GM12878 (cell line): ENCODE data around the gene ZDHHC14.

Source experiments
- BHLHE40 ChIP-seq, 2 experiments: fragments of 450-650 bp in 1 of 2; IDR thresholded peaks; 2 replicates each; pipeline ENCODE4 v1.6.1; 2011 to 2017; ENCODE audit warnings: low read depth in 2 of 2, borderline replicate concordance in 1 of 2, improper control_type of control experiment in 1 of 2, low read length in 1 of 2, mild to moderate bottlenecking in 1 of 2
- POLR2A ChIP-seq: IDR thresholded peaks from 2 replicates; pipeline ENCODE4 v1.6.1; 2011; ENCODE audit warnings: low read depth, mild to moderate bottlenecking, low read length

DNA sequence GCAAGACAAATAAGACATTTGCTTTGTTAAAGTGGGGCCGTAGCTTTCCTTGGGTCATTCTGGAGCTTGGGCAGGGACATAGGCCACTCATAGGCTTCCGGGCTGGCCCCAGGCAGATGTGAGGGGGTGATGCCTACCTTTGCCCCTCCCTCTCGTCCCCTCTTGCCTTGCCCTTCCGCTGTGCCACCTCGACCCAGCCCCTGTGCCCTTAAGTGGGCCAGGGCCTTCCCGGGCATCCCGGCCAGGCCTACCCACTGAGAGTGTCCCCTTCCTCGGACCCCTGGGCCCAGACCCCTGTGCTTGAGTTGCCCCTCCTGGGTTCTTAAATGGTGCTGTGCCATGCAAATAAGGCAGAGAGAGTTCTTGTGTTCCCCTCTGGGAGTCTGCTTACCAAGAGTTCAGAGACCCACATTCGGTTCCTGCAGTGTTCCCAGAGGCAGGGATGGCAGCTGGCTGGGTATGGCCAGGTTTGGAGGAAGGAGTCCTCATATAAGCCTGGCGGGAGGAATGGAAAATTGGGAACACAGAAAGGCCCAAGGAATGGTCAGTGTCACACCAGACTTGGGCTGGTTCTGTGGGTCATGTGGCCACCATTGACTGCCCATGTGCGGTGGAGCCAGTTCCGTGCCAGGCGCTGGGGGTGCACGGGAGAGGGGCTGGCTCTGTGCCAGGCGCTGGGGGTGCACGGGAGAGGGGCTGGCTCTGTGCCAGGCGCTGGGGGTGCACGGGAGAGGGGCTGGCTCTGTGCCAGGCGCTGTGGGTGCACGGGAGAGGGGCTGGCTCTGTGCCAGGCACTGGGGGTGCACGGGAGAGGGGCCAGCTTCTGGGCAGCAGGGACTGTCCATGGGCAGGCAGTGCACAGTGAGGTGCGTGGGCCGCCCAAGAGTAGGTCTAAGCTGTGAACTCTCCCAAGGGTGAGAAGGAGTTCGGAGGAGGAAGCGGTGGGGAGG is 268.6 kb downstream of the ZDHHC14 start:
- no peak for TF ChIP-seq POLR2A
- TF ChIP-seq BHLHE40 (IDR thresholded peaks at IDR 0.05; ENCODE audit: borderline replicate concordance in 1 of 2, low read depth in 2 of 2, low read length in 1 of 2): no peak
